NCI-H128 (cell line): ENCODE measurements around the gene RBM12.
"Not testable (repeated sequence)": the region's sequence is repeated elsewhere in the genome, so short reads cannot be mapped to it uniquely, and the experiment has no call there.

ENCODE experiments used
- DNase-seq: peaks from one replicate; lab custom pipeline; 2025; ENCODE audit not compliant: unreplicated experiment; lab: John Stamatoyannopoulos, UW

Gene RBM12

GRCh38 chr20:35664466-35665206, at the start of gene RBM12, which contains the start of gene CPNE1:
TSS of gene RBM12 (minus strand) at chr20:35664900. CDS start at chr20:35655322, 9,578 bp downstream.
TSS of gene CPNE1 (minus strand) at chr20:35664900. CDS start at chr20:35632923, 31,977 bp downstream.
- DNase-seq: peak; percentile 91

- DNase-seq: no peak
Observed at GRCh38 chr20:35714127-35714526, 49.4 kb upstream of the RBM12 start.

GRCh38 chr20:35713120-35713519, 48.4 kb upstream of the RBM12 start:
- not testable (repeated sequence) for DNase-seq

- no peak for DNase-seq
Observed at GRCh38 chr20:35711588-35712209, 47.0 kb upstream of the RBM12 start.

GRCh38 chr20:35710884-35711587, 46.3 kb upstream of the RBM12 start:
- DNase-seq: no peak

- no peak for DNase-seq
Observed at GRCh38 chr20:35710039-35710438, 45.3 kb upstream of the RBM12 start.

- no peak for DNase-seq
Observed at GRCh38 chr20:35709259-35709658, 44.6 kb upstream of the RBM12 start.

- no peak for DNase-seq
Observed at GRCh38 chr20:35708502-35708901, 43.8 kb upstream of the RBM12 start.

GRCh38 chr20:35706591-35707529, 42.2 kb upstream of the RBM12 start:
- not testable (repeated sequence) for DNase-seq

GRCh38 chr20:35705894-35706293, 41.2 kb upstream of the RBM12 start:
- not testable (repeated sequence) for DNase-seq

- no peak for DNase-seq
Observed at GRCh38 chr20:35704514-35705261, 40.0 kb upstream of the RBM12 start.

GRCh38 chr20:35702824-35703695, 38.4 kb upstream of the RBM12 start:
- no peak for DNase-seq

GRCh38 chr20:35702051-35702823, 37.5 kb upstream of the RBM12 start:
- no peak for DNase-seq

- DNase-seq: no peak
Observed at GRCh38 chr20:35700625-35701148, 36.0 kb upstream of the RBM12 start.

- no peak for DNase-seq
Observed at GRCh38 chr20:35699957-35700624, 35.4 kb upstream of the RBM12 start.

- peak; percentile 77 for DNase-seq
Observed at GRCh38 chr20:35699127-35699956, 34.6 kb upstream of the RBM12 start, which contains the start of the genes NFS1 and ROMO1. TSS of gene NFS1 (minus strand) at chr20:35699352. CDS start at chr20:35699288, 64 bp downstream. TSS of gene ROMO1 (plus strand) at chr20:35699405. CDS start at chr20:35699633, 228 bp downstream.
